Ishikawa (cell line): ENCODE data around the gene HDAC9.

Source experiments
- CEBPB ChIP-seq: IDR thresholded peaks from 2 replicates; pipeline ENCODE4 v1.6.1; 2012
- CREB1 ChIP-seq: IDR thresholded peaks from 2 replicates; pipeline ENCODE4 v1.6.1; 2012; ENCODE audit warnings: low read depth
- EGR1 ChIP-seq: IDR thresholded peaks from 2 replicates; pipeline ENCODE4 v1.6.1; 2012
- EP300 ChIP-seq: IDR thresholded peaks from 2 replicates; pipeline ENCODE4 v1.6.1; 2012; ENCODE audit warnings: borderline replicate concordance
- FOXM1 ChIP-seq: IDR thresholded peaks from 2 replicates; pipeline ENCODE4 v1.6.1; 2012; ENCODE audit warnings: low read depth, borderline replicate concordance
- NFIC ChIP-seq: IDR thresholded peaks from 2 replicates; pipeline ENCODE4 v1.6.1; 2012
- TAF1 ChIP-seq: IDR thresholded peaks from 2 replicates; pipeline ENCODE4 v1.6.1; 2012; ENCODE audit warnings: low read depth, mild to moderate bottlenecking
- YY1 ChIP-seq: IDR thresholded peaks from 2 replicates; pipeline ENCODE4 v1.6.1; 2012; ENCODE audit warnings: low read depth
- TF ChIP-seq, protein P1 (sequence below): IDR thresholded peaks from 2 replicates; pipeline ENCODE4 v1.6.1; 2012

DNA sequence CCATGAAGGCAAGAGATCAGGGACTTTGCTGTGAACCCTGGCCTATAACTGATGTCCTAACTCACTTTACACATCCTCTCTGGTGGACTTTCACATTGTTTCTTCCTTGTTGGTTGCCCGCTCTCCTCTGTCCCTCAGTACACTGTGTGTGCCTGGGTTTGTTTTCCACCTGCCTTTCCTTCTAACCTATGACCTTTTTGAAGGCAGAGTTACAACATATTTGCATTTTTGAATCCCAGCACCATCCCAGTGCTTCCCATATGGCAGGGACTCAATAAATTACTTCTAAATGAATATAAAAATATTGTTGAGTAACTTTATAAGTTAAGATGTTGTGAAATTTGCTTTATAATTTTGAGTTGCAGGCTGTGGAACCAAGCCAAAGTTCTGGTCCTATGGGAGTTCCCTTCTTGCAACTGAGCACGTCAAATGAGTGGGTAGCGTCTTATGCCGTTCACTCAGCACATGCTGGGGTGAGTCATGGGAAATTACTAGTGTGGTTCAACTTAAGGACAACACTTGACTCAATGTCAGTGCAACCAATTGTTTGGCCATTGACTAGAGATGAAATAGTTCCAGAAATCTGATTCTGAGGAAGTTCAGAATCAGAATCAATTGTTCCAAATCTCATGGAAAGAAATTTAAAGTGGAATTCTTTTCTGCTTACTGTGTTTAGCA lies 370.9 kb downstream of the HDAC9 start:
- TF ChIP-seq, protein P1, sequence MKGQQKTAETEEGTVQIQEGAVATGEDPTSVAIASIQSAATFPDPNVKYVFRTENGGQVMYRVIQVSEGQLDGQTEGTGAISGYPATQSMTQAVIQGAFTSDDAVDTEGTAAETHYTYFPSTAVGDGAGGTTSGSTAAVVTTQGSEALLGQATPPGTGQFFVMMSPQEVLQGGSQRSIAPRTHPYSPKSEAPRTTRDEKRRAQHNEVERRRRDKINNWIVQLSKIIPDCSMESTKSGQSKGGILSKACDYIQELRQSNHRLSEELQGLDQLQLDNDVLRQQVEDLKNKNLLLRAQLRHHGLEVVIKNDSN: no peak
- TF ChIP-seq NFIC: no peak
- no peak for TF ChIP-seq YY1
- TF ChIP-seq TAF1: no peak
- TF ChIP-seq EGR1: no peak
- no peak for TF ChIP-seq FOXM1
- TF ChIP-seq CREB1: no peak
- no peak for TF ChIP-seq CEBPB
- TF ChIP-seq EP300: no peak
